C1 segment of cervical spinal cord (tissue), 14 donors: ENCODE data around the gene TCEA2.

ENCODE experiments used
- DNase-seq, 14 donors: peaks; one replicate each; lab custom pipeline; 2025; lab: John Stamatoyannopoulos, UW

TCEA2 gene

DNA sequence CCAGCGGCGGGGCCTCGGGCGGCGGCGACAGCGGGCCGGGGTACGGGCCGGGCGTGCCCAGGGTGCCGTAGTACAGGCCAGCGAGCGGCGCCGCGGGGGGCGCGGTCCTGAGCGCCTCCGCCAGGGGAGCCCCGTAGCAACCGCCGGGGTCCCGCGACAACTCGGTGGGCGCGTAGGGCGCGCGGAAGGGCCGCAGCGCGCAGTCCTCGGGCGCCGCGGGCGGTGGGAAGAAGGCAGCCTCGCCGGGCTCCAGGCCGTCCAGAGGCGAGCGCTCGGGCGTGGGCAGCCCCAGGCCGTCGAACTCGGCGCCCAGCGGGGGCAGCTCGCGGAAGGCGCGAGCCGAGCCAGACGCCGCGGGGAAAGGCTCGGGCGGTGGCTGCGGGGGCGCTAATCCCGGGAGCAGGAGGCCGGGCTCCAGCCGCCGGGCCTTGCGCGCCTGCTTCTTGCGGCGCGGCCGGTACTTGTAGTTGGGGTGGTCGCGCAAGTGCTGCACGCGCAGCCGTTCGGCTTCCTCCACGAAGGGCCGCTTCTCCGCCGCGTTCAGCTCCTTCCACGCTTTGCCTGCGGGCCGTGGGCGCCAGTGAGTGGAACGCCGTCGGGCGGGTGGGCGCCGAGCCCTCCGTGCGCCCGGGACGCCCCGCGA lies 14.5 kb upstream of the TCEA2 start:
- no peak for DNase-seq

GRCh38 chr20:64049060-64049877 lies 13.7 kb upstream of the TCEA2 start, which contains the start of gene SOX18:
TSS of gene SOX18 (minus strand) at chr20:64049639. CDS start at chr20:64049516, 123 bp downstream.
- no peak for DNase-seq

- DNase-seq, result no peak
Measured at GRCh38 chr20:64049878-64050260, 13.1 kb upstream of the TCEA2 start.

GRCh38 chr20:64050261-64051032 lies 12.6 kb upstream of the TCEA2 start:
- DNase-seq, result no peak

GRCh38 chr20:64051033-64051452 lies 12.0 kb upstream of the TCEA2 start:
- DNase-seq, result no peak

GRCh38 chr20:64051561-64052325 lies 11.3 kb upstream of the TCEA2 start:
- peak in 1 of 14 donors; percentile 56 for DNase-seq

DNA sequence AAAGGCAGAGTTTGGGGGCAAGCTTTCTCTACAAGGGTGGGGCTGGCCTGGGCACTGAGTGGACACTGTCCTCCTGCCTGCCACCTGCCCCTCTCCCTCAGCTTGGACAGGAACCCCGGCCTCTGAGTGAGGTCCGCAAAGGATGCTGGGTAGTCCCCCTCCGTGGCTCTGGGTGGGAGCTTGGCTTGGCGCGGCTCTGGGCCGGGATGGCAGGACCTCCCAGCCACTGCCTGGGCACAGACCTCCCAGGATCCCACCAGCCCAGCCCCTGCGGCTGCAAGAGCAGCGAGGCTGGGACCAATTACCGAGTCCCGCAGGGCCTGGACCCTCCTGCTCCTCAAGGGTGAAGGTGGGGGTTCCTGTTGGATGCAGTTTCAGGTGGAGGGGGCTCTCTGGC lies 10.7 kb upstream of the TCEA2 start:
- DNase-seq, result no peak

GRCh38 chr20:64052987-64053840 lies 9.8 kb upstream of the TCEA2 start:
- DNase-seq, result no peak

DNA sequence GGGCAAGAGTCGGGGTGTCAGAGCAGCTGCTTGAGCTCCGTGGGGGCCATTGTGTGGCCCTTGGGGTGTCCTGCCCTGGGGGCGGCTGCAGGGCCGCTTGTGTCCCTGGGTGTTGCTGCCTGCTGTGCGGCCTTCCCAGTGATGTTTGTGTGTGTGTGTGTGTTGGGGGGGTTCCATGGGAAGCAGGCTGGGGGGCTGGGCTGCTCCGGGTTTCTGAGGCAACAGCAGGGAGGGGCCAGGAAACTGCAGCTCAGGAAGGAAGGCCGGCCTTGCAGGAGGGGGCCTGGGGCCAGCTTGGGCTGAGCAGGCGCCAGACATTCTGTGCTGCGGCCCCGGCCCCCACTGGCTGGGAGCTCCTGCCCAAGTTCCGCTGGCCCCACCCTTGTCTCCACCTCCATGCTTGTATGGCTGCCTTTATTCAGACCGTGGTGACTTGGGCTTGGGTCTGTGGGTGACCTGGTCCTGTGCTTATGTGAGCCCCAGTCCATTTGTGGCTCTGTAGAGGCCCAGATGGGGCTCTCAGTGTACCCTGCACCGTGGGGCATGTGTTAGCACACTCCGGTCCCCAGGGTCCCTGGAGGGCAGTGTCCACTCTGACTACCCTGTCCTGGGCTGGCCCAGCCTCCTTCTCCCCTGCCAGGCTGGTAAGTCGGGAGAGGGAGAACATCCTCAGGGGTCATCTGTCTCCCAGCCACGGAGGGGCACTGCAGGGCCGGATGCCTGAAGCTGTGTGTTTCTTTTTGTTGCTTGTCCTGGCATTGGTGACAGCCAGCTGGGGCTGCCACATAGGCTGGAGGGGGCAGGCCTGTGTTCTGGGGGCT lies 8.9 kb upstream of the TCEA2 start:
- peak in 1 of 14 donors; percentile 18 for DNase-seq

GRCh38 chr20:64055396-64055892 lies 7.6 kb upstream of the TCEA2 start:
- DNase-seq, result no peak

- DNase-seq, result peak in 1 of 14 donors; percentile 38
Measured at GRCh38 chr20:64055893-64056638, 6.9 kb upstream of the TCEA2 start.

DNA sequence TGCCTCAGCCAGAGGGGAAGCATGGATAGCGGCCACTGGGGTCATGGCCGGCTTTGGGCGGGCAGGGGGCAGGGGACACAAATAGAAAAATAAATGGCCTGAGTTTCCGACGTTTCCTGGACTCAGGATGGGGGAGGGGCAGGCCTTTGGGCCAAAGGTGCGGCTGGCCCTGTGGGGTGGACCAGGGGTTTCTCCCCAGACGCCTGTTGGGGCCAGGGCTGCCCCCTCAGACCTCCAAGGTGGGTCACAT lies 6.4 kb upstream of the TCEA2 start:
- no peak for DNase-seq

DNA sequence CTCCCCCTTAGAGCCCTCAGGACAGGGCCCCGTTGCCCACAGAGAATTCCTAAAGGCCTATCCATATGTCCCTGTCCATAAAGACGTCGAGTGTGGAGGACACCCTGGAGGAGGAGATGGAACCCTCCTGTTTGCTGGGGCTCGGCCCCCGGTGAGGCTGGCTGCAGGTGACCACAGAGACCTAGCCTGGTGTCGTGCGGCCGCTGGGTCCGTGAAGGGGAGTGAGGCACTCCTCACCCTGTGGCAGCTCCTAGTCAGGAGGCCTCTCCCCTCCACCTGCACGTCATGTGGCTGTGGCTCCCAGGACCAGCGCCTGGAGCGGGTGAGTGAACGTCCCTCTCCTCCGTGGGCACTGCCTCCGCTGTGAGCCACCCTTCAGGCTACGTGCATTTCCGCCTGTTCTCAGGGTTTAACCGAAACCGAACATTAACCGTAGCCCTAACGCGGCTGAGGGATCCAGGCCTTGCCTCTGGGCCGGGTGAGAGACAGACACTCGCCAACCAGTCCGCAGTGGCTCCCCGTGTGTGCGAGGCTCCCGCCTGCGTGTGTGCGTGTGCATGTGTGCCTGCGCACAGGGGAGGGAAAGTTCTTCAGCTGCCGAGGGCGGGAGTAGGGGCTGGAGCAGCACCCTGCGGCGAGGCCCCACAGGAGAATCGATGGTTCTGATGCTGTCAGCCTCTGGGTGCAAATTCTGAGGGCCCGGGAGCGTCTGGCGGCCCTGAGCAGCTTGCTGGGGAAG lies 5.9 kb upstream of the TCEA2 start:
- no peak for DNase-seq

DNA sequence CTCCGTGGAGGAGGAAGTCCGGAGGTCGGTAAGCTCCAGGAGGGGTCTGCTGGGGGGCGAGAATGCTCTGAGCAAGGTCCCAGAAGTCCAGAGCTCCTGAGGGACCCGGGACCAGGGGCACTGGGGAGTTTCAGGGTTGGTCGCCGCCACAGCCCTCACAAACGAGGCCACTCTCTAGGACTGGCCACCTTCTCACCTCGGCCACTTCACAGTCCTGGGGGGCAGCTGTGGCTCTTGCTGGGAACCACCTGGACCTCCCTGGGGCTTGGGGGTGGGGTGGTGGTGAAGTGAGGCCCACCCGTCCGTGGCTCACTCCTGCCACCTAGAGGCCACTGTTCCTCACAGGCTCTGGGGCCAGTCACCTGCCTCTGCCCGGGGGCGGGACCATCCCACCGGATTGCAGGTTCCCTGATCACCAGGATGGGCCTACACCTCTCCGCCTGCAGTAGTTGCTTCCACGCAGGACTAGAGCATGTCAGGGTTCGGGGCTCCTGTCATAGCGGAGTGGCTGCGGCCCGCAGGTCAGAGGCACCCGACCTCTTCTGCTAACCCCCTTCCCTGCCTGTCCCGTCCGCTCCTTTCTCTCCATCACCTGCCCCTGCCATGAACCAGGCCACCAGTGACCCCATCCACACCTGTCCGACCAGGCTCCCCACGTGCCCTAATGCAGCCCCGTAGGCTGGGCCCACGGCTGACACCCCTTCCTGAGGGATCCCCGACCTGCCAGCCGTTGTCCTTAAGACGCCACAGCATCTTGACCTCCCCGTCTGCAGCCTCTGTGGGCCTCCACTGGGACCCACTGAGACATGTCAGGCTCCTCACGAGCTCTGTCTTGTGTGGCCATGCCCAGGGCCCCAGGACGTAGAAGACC lies 5.1 kb upstream of the TCEA2 start:
- peak in 7 of 14 donors; percentile 5 to 80 (median 33) for DNase-seq

DNA sequence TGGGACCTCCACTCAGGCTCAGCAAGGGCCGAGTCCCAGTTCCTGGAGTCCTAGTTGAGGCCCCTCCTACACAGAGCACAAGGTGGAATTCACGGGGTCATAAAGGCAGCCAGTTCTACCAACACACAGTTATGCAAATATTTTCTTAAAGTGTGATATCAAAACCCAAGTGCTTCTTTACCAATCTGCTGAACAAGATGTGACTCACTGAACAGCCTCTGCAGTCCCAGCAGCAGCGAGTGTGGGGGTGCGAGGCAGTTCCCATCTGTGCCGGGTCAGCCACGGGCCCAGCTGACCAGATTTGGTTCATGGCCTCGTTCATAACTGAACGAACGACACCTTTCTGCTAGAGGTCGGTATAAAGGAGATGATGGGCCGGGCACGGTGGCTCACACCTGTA lies 4.5 kb upstream of the TCEA2 start:
- DNase-seq, result no peak

GRCh38 chr20:64062276-64062595 lies 762 bp upstream of the TCEA2 start:
- peak in 3 of 14 donors; percentile 36 to 49 (median 42) for DNase-seq

GRCh38 chr20:64063389-64064144 lies 569 bp downstream of the TCEA2 start:
- DNase-seq, result peak in 2 of 14 donors; percentile 16 to 50
